ENCODE measurements around the gene FAM149A. TPM values are rescaled to one million over a fixed set of nuclear protein-coding genes. Genes with fewer than 3 reads are reported as not detected.

FAM149A gene
- total and polyA plus RNA-seq, 10 of the 15 experiments (the other 5 are each of a cell fraction or from before 2014, with no cell fraction given), result 0.38 to 1.9 (median 0.99) TPM

DNA sequence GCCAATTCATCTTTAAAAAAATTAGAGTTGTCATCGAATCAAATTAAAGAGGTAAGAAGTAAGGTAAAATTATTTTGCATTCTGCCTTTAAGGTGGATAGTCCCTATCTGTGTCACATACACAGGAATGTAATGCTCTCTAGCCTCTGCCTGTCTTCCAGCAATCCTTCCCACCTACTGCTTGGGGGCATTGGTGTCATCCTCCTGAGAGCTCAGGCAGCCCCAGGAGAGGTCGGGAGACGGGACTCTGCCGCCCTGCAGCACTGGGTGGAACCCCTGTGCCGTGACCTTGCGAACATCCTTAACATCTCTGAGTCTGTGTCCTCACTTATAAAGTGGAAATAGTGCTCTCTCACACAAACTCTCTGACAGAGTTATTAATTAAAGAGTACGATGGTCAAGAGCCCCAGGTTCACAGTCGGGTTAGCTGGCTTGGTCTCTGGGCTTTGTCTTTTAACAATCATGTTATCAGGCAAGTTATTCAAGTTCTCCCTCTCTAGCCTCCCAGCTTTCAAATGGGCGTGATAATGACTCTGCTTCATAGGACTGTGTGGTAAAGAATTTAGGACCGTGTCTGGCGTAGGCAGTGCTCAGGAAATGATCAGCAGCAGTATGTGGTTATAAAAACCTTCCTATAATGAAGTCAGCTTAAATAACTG, 25.4 kb upstream of the FAM149A start (continued):
- TF ChIP-seq, protein P1, sequence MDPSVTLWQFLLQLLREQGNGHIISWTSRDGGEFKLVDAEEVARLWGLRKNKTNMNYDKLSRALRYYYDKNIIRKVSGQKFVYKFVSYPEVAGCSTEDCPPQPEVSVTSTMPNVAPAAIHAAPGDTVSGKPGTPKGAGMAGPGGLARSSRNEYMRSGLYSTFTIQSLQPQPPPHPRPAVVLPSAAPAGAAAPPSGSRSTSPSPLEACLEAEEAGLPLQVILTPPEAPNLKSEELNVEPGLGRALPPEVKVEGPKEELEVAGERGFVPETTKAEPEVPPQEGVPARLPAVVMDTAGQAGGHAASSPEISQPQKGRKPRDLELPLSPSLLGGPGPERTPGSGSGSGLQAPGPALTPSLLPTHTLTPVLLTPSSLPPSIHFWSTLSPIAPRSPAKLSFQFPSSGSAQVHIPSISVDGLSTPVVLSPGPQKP (IDR thresholded peaks at IDR 0.05; ENCODE audit: low read depth, low read length), result no peak
- TF ChIP-seq HDAC2 (IDR thresholded peaks at IDR 0.05) (no peak), ZNF24 (IDR thresholded peaks at IDR 0.05) (no peak), FOXK2 (IDR thresholded peaks at IDR 0.05) (no peak)

DNA sequence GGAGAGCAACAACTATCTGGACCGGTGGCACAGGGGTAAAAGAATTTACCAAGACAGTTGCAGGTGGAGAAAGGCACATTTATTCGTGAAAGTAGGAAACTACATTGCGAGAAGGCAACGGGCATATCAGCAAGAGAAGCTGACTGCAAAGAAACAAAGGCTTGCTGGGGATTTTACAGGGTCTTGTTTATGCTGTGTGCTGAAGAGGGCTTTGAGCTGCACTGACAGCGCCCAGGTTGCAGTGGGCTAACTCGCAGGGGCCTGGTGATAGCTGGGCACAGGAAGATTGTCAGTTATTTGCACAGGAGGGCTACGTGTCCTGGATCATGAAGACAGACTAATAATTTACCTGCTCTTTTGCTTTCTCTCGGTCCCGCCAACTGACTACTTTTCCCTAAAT, 24.8 kb upstream of the FAM149A start:
- intact Hi-C loops (cut with micrococcal nuclease; ENCODE audit: unreplicated experiment), result no loop called here
- H3K4me3 ChIP-seq, result no peak overlapping the region
- no peak overlapping the region for H3K27ac ChIP-seq (ENCODE audit: control insufficient read depth, insufficient read depth)
- ATAC-seq (no peak), DNase-seq (ENCODE audit: low read depth, low spot score) (no peak), FAIRE-seq (no peak)
- H3K4me2 ChIP-seq (ENCODE audit: control insufficient read depth, insufficient read depth), result no peak overlapping the region
- in situ Hi-C loops (cut with MboI), result no loop called here
- no TSS peak for BruUV-seq (replicated peaks)
- SMC1A ChIA-PET (ENCODE audit: uncharacterized antibody, unreplicated experiment), result interaction anchor here (2.9 kb wide), 1 partner anchor 11 kb away, joined by 9 read pairs; the partner anchor contains the start of gene TLR3
- no peaks in the 10 kb centered on the region for H3K9me3 ChIP-seq (replicated peaks; ENCODE audit: control insufficient read depth, insufficient read depth, low read length)
- no peaks in the 10 kb centered on the region for H3K4me1 ChIP-seq (ENCODE audit: control insufficient read depth, insufficient read depth, low read length)
- no peaks in the 10 kb centered on the region; a peak in 1 of 4 replicates for H3K27me3 ChIP-seq (replicated peaks in 1 of 2; ENCODE audit: control insufficient read depth in 2 of 2, insufficient read depth in 2 of 2, low read length in 1 of 2)
- 64% methylated on average over 9 of the region's 9 CpGs for WGBS (ENCODE audit: insufficient coverage, insufficient replicate concordance, low lambda C conversion rate, missing lambda C conversion rate)
- no peak overlapping the region for H3K9ac ChIP-seq (ENCODE audit: control insufficient read depth, insufficient read depth, low read length)
- POLR2A ChIA-PET, result no interaction called here
- no peaks in the 10 kb centered on the region for H4K20me1 ChIP-seq (ENCODE audit: control insufficient read depth, insufficient read depth)
- RAD21 ChIA-PET (ENCODE audit: unreplicated experiment), result no interaction called here
- H2AFZ ChIP-seq (ENCODE audit: control insufficient read depth, low read depth, low read length), result no peak overlapping the region
- no peaks in the 10 kb centered on the region for H3K36me3 ChIP-seq (ENCODE audit: control insufficient read depth in 2 of 2, insufficient read depth in 2 of 2, low read length in 1 of 2)
- CTCF ChIA-PET, result interaction anchor here (1.0 kb wide), 1 partner anchor 58 kb away, joined by 4 read pairs; no protein-coding TSS in a partner anchor
- no peaks in the 10 kb centered on the region for H3K79me2 ChIP-seq (ENCODE audit: control insufficient read depth, insufficient read depth, low read length)
- no peak for TF ChIP-seq NR2C2 (IDR thresholded peaks at IDR 0.05; ENCODE audit: borderline replicate concordance, control insufficient read depth, insufficient read length, low read depth)
- no peak for TF ChIP-seq KDM1A (IDR thresholded peaks at IDR 0.05; ENCODE audit: borderline replicate concordance)
- TF ChIP-seq, protein P2, sequence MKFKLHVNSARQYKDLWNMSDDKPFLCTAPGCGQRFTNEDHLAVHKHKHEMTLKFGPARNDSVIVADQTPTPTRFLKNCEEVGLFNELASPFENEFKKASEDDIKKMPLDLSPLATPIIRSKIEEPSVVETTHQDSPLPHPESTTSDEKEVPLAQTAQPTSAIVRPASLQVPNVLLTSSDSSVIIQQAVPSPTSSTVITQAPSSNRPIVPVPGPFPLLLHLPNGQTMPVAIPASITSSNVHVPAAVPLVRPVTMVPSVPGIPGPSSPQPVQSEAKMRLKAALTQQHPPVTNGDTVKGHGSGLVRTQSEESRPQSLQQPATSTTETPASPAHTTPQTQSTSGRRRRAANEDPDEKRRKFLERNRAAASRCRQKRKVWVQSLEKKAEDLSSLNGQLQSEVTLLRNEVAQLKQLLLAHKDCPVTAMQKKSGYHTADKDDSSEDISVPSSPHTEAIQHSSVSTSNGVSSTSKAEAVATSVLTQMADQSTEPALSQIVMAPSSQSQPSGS (IDR thresholded peaks at IDR 0.05; ENCODE audit: low read length), result no peak
- TF ChIP-seq, protein P3, sequence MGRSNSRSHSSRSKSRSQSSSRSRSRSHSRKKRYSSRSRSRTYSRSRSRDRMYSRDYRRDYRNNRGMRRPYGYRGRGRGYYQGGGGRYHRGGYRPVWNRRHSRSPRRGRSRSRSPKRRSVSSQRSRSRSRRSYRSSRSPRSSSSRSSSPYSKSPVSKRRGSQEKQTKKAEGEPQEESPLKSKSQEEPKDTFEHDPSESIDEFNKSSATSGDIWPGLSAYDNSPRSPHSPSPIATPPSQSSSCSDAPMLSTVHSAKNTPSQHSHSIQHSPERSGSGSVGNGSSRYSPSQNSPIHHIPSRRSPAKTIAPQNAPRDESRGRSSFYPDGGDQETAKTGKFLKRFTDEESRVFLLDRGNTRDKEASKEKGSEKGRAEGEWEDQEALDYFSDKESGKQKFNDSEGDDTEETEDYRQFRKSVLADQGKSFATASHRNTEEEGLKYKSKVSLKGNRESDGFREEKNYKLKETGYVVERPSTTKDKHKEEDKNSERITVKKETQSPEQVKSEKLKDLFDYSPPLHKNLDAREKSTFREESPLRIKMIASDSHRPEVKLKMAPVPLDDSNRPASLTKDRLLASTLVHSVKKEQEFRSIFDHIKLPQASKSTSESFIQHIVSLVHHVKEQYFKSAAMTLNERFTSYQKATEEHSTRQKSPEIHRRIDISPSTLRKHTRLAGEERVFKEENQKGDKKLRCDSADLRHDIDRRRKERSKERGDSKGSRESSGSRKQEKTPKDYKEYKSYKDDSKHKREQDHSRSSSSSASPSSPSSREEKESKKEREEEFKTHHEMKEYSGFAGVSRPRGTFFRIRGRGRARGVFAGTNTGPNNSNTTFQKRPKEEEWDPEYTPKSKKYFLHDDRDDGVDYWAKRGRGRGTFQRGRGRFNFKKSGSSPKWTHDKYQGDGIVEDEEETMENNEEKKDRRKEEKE (IDR thresholded peaks at IDR 0.05), result no peak
- TF ChIP-seq CREM (IDR thresholded peaks at IDR 0.05; ENCODE audit: low read depth), result no peak
- TF ChIP-seq, protein P4, sequence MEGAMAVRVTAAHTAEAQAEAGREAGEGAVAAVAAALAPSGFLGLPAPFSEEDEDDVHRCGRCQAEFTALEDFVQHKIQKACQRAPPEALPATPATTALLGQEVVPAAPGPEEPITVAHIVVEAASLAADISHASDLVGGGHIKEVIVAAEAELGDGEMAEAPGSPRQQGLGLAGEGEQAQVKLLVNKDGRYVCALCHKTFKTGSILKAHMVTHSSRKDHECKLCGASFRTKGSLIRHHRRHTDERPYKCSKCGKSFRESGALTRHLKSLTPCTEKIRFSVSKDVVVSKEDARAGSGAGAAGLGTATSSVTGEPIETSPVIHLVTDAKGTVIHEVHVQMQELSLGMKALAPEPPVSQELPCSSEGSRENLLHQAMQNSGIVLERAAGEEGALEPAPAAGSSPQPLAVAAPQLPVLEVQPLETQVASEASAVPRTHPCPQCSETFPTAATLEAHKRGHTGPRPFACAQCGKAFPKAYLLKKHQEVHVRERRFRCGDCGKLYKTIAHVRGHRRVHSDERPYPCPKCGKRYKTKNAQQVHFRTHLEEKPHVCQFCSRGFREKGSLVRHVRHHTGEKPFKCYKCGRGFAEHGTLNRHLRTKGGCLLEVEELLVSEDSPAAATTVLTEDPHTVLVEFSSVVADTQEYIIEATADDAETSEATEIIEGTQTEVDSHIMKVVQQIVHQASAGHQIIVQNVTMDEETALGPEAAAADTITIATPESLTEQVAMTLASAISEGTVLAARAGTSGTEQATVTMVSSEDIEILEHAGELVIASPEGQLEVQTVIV (IDR thresholded peaks at IDR 0.05; ENCODE audit: borderline replicate concordance, partially characterized antibody), result no peak
- no peak for TF ChIP-seq SUPT20H (IDR thresholded peaks at IDR 0.05; ENCODE audit: borderline replicate concordance, control insufficient read depth, low read depth, low read length)
- TF ChIP-seq CBX5 (IDR thresholded peaks at IDR 0.05; ENCODE audit: low read depth), result no peak
- TF ChIP-seq, protein P5, sequence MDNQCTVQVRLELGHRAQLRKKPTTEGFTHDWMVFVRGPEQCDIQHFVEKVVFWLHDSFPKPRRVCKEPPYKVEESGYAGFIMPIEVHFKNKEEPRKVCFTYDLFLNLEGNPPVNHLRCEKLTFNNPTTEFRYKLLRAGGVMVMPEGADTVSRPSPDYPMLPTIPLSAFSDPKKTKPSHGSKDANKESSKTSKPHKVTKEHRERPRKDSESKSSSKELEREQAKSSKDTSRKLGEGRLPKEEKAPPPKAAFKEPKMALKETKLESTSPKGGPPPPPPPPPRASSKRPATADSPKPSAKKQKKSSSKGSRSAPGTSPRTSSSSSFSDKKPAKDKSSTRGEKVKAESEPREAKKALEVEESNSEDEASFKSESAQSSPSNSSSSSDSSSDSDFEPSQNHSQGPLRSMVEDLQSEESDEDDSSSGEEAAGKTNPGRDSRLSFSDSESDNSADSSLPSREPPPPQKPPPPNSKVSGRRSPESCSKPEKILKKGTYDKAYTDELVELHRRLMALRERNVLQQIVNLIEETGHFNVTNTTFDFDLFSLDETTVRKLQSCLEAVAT (IDR thresholded peaks at IDR 0.05), result no peak

Measured in GM12878 (cell line).